Lower leg skin (tissue), 4 donors: ENCODE data around the gene EEF1AKMT2. TPM values are rescaled to one million over a fixed set of nuclear protein-coding genes. Genes with fewer than 3 reads are reported as not detected.

ENCODE experiments used
- DNase-seq, 2 donors: peaks; one replicate each; pipeline ENCODE4 v3.0.0-alpha.2; 2019; ENCODE audit warnings: low spot score in 2 of 2
- H3K4me3 ChIP-seq: fragments of 200-600 bp; sonication (generic); 2 replicates; pipeline ENCODE4 v1.5.1; 2017; ENCODE audit warnings: mild to moderate bottlenecking, low read depth; ENCODE audit not compliant: poor library complexity, severe bottlenecking
- POLR2A ChIP-seq, 2 donors: fragments of 450-650 bp; IDR thresholded peaks; one replicate each; pipeline ENCODE4 v1.6.1; 2016 to 2017; ENCODE audit warnings: antibody characterized with exemption in 2 of 2, mild to moderate bottlenecking in 1 of 2, moderate library complexity in 1 of 2
- WGBS, 2 donors: methylation state at CpG; one replicate each; pipeline ENCODE4 v1.1.5; 2018; 5-methylcytosine and 5-hydroxymethylcytosine counted together
- intact Hi-C: fragments of 100-400 bp; cut with DNase I; formaldehyde crosslinking; loops from one replicate; pipeline ENCODE4 v1.15.0; 2023; ENCODE audit warnings: low total_unique reads
- total RNA-seq, 4 donors: library from RNA; depleted of rRNA; stranded (reverse); fragments of >200 nt; gene quantifications; one replicate each; pipeline ENCODE4 v1.1.0, GENCODE V29; 2016
- TF ChIP-seq, protein P1 (sequence below), 3 donors: fragments of 450-650 bp; IDR thresholded peaks; one replicate each; pipeline ENCODE4 v1.5.1; 2016; ENCODE audit warnings: antibody characterized with exemption in 3 of 3, mild to moderate bottlenecking in 3 of 3, moderate library complexity in 2 of 3

Gene EEF1AKMT2
- total RNA-seq, 4 donors from 2014 or later, result 10.6 to 18.8 (median 14.4) TPM

DNA sequence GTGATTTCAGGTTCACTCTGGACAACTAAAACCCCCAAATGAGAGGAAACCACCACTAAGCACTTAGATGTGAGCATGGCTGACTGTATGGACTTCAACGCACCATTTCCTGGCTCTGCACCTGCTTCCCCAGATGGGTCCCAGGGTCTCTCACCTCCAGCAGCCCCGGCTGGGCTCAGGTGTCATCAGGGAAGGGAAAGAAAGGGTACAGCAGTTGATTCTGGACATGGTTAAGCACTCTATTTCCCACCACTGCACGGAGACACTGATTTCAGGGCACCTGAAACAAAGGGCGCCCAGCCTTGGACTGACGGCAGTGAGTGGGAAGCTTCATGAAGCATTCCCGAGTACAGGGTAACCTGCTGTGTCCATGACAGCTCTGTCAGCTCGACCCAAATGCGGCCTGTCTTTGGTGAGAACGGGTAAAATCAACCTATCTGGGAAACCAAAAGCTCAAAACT, 66.5 kb downstream of the EEF1AKMT2 start:
- 90 to 98% methylated on average over 9 of the region's 9 CpGs for WGBS, 2 donors
- H3K4me3 ChIP-seq, result no peak overlapping the region
- intact Hi-C loops, result no loop called here
- TF ChIP-seq POLR2A (IDR thresholded peaks at IDR 0.05), result no peak
- TF ChIP-seq, protein P1, sequence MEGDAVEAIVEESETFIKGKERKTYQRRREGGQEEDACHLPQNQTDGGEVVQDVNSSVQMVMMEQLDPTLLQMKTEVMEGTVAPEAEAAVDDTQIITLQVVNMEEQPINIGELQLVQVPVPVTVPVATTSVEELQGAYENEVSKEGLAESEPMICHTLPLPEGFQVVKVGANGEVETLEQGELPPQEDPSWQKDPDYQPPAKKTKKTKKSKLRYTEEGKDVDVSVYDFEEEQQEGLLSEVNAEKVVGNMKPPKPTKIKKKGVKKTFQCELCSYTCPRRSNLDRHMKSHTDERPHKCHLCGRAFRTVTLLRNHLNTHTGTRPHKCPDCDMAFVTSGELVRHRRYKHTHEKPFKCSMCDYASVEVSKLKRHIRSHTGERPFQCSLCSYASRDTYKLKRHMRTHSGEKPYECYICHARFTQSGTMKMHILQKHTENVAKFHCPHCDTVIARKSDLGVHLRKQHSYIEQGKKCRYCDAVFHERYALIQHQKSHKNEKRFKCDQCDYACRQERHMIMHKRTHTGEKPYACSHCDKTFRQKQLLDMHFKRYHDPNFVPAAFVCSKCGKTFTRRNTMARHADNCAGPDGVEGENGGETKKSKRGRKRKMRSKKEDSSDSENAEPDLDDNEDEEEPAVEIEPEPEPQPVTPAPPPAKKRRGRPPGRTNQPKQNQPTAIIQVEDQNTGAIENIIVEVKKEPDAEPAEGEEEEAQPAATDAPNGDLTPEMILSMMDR (IDR thresholded peaks at IDR 0.05), result no peak
- DNase-seq, result peak in 1 of 2 donors; percentile 69

DNA sequence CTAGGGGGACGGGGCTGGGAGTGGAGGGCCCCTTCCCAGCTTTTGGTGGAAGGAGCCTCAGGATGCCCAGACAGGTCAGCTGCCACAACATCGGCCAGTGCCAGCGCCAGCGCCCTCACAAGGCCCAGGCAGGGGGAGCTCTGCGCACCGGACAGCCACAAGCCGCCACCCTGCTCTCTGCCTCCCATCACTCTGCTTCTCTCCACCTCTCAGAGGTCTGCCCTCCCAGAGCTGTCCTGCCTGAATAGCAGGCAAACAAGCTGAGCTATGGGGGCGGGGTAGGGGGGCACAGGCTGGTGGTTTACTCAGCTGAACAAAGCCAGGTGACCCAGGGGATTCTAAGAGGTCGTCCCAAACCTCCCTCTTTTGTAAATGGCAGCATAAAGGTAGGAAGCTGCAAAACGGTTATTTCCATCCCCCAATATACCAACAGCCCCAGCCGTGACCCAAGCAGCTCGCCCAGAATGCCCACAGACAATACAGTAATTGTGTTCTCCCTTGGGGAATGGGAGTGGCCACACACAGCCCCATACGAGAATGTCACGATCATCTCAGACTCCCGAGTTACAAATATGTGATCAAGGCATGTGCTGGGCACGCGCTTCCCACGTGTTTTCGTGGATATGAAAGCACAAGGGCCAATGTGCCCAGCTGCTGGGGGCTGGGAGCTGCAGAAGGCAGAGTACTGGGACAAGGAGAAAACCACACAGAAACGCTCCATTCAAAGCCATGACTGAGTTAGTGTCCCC, 67.2 kb downstream of the EEF1AKMT2 start:
- WGBS, 2 donors, result 70 to 74% methylated on average over 20 of the region's 20 CpGs
- no peak overlapping the region for H3K4me3 ChIP-seq
- intact Hi-C loops, result no loop called here
- TF ChIP-seq, protein P1 (IDR thresholded peaks at IDR 0.05), result no peak
- TF ChIP-seq POLR2A (IDR thresholded peaks at IDR 0.05), result no peak
- peak in 1 of 2 donors; percentile 86 for DNase-seq

GRCh38 chr10:124723826-124724225, 67.9 kb downstream of the EEF1AKMT2 start:
- 58 to 59% methylated on average over 9 of the region's 9 CpGs for WGBS, 2 donors
- intact Hi-C loops, result no loop called here
- H3K4me3 ChIP-seq, result no peak overlapping the region
- TF ChIP-seq, protein P1 (IDR thresholded peaks at IDR 0.05), result no peak
- DNase-seq, result no peak

- no peak overlapping the region for H3K4me3 ChIP-seq
- WGBS, 2 donors, result 30 to 37% methylated on average over 8 of the region's 8 CpGs
- TF ChIP-seq, protein P1 (IDR thresholded peaks at IDR 0.05), result no peak
- no peak for DNase-seq
- intact Hi-C loops, result no loop called here
Measured at GRCh38 chr10:124722798-124723783, 68.6 kb downstream of the EEF1AKMT2 start.

DNA sequence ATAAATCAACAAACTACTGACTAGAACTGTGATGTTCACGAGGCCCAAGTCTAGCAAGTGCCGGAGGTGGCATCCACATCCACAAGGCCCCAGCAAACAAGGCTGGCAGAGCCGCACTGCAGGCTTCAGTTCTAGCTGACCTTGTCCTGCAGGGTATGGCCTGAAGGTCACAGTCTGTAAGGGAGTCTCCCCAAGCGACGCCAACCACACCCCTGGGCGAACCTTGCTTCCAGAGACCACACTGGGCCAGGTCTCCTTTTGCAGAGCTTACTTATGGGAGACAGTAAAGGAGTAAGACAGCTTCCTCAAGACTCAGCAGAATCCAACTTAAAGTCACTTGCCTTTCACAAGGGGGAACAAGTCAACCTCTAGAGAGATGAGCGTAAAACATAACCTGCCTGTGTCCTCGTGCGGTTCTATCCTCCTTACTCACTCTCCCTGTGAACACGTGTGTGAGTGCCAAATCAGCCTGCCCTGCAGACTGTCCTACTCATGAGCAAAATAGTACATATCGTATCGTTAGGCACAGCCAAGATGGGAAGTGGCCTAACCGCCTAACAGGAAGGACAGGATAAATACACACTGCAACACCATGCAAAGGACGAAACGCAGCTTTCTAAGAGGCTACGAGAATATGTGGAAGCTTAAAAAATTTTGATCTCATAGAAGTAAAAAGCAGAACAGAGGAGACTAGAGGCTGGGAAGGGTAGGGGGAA, 70.2 kb downstream of the EEF1AKMT2 start:
- 44 to 62% methylated on average over 16 of the region's 16 CpGs for WGBS, 2 donors
- no peak overlapping the region for H3K4me3 ChIP-seq
- no peak for TF ChIP-seq POLR2A (IDR thresholded peaks at IDR 0.05)
- TF ChIP-seq, protein P1 (IDR thresholded peaks at IDR 0.05), result no peak
- intact Hi-C loops, result no loop called here
- peak in 1 of 2 donors; percentile 75 for DNase-seq
